Measurements from ENCODE around the gene HAAO.

Gene HAAO

GRCh38 chr2:42722320-42723190 lies 69.8 kb downstream of the HAAO start:
- H3K4me3 ChIP-seq (ENCODE audit: low read depth, low read length), result no peak overlapping the region
- TF ChIP-seq CTCF (IDR thresholded peaks at IDR 0.05; ENCODE audit: borderline replicate concordance, insufficient read depth, low read depth, low read length), result no peak

GRCh38 chr2:42721898-42722297 lies 70.5 kb downstream of the HAAO start:
- H3K4me3 ChIP-seq (ENCODE audit: low read depth, low read length), result no peak overlapping the region
- TF ChIP-seq CTCF (IDR thresholded peaks at IDR 0.05; ENCODE audit: borderline replicate concordance, insufficient read depth, low read depth, low read length), result no peak

Measured in GM12875 (cell line).